Measurements from ENCODE around the gene EVC2.

DNA sequence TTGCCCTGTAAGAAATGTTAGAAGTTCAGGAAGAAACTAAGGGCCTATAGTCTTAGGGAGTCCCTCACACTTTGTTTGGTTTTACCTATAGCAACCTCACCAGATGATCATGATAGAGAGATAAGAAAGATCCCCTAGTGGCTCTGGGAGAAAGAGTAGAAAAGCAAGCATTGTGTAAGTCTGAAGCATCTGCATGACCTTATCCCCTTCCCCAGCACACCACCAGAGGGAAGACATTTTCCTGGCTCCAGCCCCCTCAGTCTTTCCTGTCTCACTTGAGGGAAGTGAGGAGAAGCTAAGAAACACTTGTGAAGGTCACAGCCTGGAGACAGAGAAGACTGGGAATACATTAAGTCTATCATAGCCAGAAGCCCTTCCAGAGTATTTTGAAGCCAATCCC, 154.0 kb downstream of the EVC2 start:
- TF ChIP-seq, protein P1, sequence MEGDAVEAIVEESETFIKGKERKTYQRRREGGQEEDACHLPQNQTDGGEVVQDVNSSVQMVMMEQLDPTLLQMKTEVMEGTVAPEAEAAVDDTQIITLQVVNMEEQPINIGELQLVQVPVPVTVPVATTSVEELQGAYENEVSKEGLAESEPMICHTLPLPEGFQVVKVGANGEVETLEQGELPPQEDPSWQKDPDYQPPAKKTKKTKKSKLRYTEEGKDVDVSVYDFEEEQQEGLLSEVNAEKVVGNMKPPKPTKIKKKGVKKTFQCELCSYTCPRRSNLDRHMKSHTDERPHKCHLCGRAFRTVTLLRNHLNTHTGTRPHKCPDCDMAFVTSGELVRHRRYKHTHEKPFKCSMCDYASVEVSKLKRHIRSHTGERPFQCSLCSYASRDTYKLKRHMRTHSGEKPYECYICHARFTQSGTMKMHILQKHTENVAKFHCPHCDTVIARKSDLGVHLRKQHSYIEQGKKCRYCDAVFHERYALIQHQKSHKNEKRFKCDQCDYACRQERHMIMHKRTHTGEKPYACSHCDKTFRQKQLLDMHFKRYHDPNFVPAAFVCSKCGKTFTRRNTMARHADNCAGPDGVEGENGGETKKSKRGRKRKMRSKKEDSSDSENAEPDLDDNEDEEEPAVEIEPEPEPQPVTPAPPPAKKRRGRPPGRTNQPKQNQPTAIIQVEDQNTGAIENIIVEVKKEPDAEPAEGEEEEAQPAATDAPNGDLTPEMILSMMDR (IDR thresholded peaks at IDR 0.05): no peak
- TF ChIP-seq POLR2A (IDR thresholded peaks at IDR 0.05) (no peak), POLR2AphosphoS5 (IDR thresholded peaks at IDR 0.05) (no peak)
